GM12864 (cell line): Measurements from ENCODE around the gene SESN2.

Experiments used
- DNase-seq: peaks from one replicate; pipeline ENCODE4 v3.0.0-alpha.2; 2011; ENCODE audit warnings: low read depth
- H3K4me3 ChIP-seq: 2 replicates; pipeline ENCODE4 v1.5.1; 2011; ENCODE audit warnings: mild to moderate bottlenecking, low read depth, low read length, control low read depth
- CTCF ChIP-seq: IDR thresholded peaks from 2 replicates; pipeline ENCODE4 v1.5.1; 2011; ENCODE audit warnings: low read depth, mild to moderate bottlenecking, moderate library complexity, low read length, control low read depth, inconsistent platforms; ENCODE audit errors: missing control alignments

Gene SESN2

DNA sequence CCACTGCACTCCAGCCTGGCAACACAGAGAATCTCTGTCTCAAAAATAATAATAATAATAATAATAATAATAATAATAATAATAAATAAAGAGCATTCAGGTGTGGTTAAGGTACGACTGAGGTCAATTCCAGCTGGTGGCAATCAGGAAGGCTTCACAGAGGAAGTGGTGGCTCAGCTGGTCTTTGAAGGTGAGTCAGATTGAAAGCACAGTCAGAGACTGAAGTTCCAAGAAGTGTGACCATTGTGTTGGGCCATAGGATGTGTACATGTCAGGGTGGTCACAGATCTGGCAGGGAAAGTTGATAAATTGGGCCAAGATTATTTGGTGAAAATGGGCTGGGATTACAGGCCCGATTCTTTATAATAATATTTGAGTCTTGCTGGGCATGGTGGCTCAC lies 38.5 kb downstream of the SESN2 start:
- H3K4me3 ChIP-seq: no peak overlapping the region
- no peak for TF ChIP-seq CTCF
- DNase-seq: peak; percentile 39

- no peak for TF ChIP-seq CTCF
- no peak overlapping the region for H3K4me3 ChIP-seq
- DNase-seq: no peak
Measured at GRCh38 chr1:28298438-28298837, 39.1 kb downstream of the SESN2 start.

DNA sequence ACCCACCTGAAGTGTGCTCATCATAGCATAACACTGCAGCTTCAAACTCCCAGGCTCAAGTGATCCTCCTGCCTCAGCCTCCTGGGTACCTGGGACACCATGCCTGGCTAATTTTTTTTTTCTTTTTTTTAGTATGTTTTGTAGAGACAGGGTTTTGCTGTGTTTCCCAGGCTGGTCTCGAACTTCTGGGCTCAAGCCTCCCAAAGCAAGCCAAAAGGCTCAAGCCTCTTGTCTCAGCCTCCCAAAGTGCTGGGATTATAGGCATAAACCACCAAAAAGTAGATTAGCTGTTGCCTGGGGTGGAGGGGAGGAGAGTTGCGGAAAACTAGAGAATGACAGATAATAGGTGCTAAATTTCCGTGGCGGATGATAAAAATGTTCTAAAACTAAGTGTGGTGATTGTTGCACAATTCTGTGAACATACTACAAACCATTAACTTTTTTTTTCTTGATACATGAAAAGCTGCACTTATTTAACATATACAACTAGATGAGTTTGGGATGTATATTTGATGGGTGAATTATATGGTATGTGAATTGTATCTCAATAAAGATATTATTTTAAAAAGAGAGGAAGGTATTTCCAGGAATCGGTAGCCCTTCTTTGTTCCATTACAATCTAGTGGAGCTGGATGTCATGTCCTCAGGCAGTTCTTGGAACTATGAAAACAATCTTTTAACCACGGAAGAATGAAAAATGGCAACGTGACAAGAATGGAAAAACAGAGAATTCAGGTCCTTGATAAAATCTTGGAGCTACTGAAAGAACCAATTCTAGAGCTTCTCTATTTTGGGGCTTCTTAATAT lies 42.3 kb downstream of the SESN2 start:
- no peak for DNase-seq
- no peak for TF ChIP-seq CTCF
- H3K4me3 ChIP-seq: no peak overlapping the region

GRCh38 chr1:28302247-28302646 lies 42.9 kb downstream of the SESN2 start:
- no peak for TF ChIP-seq CTCF
- no peak overlapping the region for H3K4me3 ChIP-seq
- no peak for DNase-seq

DNA sequence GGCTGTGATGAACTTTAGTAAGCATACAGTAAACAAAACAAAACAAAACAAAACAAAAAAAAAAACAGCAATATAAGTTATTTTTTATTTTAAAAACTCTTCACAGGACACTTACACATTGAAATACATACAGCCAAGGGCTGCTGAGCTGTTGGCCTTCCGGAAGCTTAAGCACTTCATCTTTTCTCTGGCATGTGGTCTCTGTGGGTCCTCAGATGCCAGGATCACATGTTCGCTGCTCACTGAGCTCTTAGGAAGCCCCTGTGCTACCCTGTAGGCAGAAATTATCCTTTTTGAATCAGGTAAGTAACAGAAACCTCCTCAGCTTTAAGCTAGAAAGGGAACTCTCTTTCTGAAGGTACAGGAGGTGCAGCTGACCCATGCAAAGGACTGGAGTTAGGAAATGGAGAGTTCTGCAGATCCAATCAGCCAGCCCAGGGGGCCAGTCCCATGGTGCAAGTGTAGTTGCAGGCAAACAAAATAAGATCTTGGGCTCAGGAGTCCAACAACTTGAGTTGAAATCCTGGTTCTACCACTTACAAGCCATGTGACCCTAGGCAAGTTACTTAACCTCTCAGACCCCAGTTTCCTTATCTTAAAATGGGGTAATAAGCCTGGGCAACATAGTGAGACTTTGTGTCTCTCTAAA lies 47.1 kb downstream of the SESN2 start:
- no peak overlapping the region for H3K4me3 ChIP-seq
- TF ChIP-seq CTCF: no peak
- DNase-seq: no peak

- no peak for DNase-seq
- H3K4me3 ChIP-seq: no peak overlapping the region
- TF ChIP-seq CTCF: no peak
Measured at GRCh38 chr1:28308750-28309149, 49.4 kb downstream of the SESN2 start.

GRCh38 chr1:28309702-28310101 lies 50.4 kb downstream of the SESN2 start:
- H3K4me3 ChIP-seq: no peak overlapping the region
- no peak for TF ChIP-seq CTCF
- DNase-seq: no peak
